NCI-H2171 treated with DMSO at 0.1 percent for 48 hours (cell line): ENCODE data around the gene TMIE.

Source experiments
- DNase-seq: peaks from one replicate; lab custom pipeline; 2025; lab: John Stamatoyannopoulos, UW

Gene TMIE, protein sequence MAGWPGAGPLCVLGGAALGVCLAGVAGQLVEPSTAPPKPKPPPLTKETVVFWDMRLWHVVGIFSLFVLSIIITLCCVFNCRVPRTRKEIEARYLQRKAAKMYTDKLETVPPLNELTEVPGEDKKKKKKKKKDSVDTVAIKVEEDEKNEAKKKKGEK

DNA sequence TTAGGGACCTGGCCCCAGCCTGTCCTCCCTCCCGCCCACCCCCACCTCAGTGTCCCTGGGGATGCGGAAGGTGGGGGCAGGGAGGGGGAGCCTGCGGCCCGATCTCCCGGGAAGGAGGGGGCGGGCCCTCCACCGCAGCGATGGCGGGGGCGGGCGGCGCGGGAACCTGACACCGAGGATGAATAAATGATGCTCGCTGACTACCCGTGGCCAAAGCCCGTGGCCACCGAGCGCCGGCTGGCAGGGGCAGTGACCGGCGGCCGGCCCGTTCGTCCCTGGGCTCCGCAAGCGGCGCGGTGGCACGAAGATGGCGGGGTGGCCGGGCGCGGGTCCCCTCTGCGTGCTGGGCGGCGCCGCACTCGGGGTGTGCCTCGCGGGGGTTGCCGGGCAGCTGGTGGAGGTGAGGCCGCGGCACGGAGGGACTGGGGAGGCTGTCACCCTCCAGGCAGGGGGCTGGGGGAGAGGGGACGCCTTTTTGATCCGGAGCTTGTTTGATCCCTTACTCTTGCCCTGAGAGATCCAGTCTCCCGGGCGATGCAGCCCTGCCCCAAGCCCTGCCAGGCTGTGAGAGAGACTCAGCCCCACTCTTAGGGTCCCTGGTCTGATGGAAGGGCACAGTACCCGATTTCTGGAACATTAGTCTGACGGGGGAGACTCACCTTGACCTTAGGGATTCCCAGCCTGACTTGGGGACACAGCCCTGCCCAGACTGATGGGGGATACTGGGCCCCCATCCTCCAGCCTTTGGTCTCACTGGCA is at the start of gene TMIE:
TSS of gene TMIE (plus strand) at position 212 of the 759 bp plus-strand sequence. CDS start at position 308, 96 bp downstream.
- no peak for DNase-seq

DNA sequence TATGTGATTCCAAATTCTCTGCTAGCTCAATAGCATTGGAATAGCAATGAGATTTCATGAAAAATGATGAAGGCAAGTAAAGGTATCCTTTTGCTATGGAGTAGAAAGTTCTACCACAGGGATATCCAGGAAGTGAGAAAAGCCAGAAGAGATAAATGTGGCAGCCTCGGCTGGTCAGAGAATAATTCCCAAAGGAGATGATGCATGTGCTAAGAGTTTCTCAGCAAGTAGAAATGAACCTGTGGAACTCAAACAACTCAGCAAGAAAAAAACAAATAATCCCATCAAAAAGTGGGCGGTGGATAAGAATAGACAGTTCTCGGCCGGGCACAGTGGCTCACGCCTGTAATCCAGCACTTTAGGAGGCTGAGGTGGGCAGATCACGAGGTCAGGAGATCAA is 45.9 kb upstream of the TMIE start:
- DNase-seq = no peak

DNA sequence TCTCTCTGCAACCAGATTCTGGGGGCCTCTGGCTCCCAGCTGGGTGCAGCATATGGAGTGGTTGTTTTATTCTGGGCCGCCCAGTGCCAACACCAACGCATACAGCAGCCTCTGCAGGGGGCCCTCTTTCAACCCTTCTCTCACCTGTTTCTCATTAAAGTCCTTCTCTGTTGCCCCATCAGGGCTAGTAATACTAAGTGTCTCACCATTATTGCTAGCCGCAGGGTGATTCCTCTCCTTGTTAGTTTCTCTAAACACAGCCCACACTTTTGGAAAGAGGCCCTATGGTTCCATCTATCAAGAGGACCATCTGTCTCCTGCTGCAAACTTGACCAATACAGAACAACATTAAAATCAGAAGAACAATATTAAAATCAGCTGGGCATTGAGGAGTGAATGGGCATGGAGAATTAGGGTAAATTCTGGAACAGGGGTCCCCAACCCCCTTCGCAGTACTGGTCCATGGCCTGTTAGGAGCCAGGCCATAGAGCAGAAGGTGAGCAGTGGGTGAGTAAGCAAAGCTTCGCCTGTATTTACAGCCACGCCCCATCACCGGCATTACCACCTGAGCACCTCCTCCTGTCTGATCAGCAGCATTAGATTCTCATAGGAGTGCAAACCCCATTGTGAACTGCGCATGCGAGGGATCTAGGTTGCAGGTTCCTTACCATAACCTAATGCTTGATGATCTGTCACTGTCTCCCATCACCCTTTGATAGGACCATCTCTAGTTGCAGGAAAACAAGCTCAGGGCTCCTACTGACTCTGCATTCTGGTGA is 44.2 kb upstream of the TMIE start:
- peak; percentile 12 for DNase-seq

DNA sequence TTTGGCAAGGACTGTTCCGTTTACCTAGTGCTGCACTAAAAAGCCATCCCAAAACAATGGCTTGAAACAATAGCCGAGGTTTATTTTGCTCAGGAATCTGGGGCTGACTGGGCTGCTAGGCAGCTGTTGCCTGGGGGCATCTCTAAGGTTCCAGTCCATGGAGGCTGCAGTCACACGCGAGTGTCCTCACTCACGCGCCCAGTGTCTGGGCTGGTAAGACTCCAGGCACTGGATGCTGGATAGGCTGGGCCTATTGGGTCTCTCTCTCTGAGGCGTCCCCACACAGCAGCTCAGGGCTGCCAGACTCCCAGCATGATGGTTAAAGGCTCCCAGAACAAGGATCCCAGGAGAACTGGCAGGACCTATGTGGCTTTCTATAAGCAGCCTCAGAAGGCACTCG is 41.9 kb upstream of the TMIE start:
- DNase-seq = no peak

DNA sequence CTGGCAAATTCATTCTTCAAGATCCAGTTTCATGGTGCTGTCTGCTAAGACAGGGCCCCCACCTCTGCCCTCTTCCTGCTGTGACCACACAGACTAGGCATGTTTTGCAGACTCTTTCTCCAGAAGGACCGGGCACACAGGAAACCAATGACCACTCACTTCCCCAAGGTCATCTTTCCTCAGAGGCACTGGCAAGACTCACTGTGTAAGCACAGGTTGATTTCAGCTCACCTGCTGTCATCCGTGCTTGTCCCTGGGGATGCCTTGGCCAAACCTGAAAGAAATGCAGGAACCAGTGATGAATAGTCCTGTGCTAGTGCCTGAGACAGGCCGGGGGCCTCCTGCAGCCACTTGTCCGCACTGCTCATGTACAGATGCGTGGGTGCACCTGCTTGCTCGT is 41.2 kb upstream of the TMIE start:
- peak; percentile 1 for DNase-seq

DNA sequence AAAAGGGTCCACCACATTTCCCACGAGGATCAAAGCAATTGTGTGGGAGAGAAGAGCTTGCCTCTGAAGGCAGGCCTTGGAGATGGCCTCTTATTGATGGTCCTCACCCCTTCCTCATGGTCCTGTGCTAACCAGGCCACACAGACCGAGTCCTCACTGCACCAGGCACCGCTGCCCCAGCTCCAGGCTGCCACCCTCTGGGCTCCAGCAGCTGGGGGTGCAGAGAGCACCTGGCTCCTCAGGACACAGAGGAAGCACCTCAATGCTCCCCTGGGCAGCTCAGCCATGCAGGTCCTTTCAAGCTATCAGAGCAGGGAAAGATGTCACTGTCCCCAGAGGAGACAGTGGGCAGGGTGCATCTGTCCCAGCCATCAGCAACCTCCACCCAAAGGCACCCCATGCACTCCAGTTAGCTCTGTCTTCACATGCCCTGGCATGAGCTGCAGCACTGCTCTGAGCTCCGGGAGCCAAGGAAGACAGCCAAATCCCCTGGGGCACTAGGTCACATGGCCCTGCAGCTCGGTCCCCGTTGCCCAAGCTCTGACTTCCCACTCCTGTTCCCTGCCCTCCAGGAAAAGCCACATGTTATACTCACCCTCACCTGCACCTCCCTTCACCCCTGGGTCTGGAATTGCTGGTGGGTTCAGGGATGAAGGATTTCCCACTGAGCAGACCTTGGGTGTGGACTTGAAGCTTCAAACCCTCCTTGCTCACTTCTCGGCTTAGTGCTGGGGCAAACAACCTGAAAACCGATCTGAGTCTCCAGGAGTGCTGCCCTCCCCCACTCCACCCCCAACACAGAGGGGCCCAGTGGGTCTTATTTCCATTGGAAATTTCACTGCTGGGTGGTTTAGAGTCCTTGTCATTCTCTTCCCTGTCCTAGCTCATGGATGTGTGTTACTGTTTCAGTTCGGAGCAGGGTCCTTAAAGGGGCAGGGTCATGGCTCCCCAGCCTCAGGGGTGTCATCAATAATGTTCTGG is 40.4 kb upstream of the TMIE start:
- DNase-seq = peak; percentile 79

DNA sequence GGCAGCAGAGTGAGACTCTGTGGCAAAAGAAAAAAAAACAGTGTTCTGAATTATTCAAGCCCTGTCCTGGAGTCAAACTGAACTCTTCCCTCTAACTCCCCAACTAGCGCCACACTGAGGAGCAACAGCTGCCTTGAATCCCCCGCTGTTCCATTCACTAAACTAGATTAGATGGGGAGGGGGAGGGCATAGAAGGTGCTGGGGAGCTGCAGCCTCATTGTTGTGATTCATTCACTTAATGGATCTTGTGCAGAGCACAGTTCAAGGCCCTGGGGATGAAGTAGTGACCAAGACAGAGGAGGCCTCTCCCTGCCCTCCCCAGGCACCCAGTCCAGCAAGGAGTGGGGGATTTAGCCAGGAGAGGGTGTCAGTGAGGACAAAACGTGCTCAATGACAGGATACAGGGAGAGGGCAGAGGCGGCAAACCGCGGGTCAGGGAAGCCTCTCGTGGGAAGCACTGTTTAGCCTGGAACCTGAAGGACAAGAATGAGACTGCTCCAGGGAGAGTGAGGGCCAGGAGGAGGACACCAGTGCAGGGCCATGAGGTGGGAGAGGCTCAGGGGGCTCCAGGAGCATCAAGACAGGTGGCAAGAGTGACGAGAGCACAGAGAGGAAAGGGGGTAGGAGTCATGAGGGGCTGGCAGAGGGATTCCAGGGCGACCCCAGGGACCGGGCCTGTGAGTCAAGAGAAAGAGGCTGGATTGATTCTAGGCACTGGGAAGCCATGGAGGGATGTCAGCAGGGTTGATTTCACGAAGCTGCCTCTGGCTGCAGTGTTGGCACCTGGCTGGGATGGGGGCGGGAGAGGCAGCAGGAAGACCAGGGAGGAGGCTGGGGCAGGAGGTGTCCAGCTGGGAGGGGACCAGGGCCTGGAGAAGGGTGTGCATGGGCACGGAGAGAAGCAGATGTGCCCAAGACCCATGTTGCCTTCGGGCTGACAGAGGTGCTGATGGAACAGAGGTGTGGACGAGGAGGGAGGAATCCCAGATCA is 39.1 kb upstream of the TMIE start:
- no peak for DNase-seq

DNA sequence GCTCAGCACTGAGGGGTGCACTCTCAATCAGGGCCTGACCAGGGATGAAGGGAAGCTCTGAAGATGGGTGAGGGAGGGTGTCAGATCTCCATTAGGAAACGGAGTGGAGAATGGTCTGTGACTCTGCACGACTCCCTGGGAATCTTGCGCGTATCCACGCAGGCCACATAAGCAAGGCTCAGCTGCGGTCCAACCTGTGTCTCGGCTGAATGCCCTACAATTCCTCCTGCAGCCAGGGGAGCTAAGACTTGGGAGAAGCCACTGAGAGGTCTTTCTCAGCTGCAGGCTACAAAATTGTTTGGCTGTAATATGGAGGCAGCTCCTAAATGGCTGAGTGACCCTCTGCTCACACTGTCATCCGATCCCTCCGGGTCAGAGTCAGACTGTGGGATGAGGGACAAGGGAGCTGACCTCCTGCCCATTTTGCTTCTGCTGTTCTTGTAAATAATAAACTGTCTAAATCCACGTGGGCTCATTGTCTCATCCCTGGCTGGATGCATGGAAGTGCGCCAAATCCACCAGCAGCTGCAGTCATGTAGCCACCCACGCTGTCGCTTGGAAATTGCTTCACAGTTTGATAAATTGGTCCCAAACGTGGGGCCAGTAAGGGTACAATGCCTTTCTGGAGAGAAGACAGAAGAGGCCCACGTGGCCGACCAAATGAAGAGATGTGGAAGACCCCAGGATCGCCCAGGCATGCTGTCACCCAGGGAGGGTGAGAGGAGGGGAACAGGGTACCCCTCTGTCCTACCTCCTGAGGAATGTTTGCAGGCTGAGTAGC is 38.2 kb upstream of the TMIE start:
- no peak for DNase-seq

DNA sequence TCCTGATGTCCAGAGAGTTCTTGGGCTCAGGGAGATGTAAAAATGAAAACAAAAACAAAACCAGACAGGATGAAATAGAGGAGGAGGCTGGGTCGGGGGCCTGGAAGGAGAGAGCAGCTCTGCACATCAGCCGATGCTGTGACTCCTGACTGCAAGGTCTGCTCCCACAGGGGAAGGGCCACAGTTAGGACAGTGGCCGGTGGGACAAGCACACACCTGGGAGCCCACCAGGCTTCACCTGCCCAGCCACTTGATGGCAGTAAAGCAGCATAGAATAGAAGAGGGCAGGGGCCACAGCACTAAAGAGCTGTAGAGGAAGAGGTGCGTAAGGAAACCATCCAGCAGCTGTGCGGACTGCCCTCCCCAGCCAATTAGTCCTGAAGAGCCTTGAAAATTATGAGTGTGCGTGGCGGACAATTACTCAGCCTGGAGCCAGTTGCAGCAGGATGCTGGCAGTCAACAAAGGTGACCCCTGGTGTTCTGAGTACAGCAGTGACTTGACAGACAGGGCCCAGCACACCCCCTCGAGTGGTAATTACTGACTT is 37.5 kb upstream of the TMIE start:
- peak; percentile 11 for DNase-seq

DNA sequence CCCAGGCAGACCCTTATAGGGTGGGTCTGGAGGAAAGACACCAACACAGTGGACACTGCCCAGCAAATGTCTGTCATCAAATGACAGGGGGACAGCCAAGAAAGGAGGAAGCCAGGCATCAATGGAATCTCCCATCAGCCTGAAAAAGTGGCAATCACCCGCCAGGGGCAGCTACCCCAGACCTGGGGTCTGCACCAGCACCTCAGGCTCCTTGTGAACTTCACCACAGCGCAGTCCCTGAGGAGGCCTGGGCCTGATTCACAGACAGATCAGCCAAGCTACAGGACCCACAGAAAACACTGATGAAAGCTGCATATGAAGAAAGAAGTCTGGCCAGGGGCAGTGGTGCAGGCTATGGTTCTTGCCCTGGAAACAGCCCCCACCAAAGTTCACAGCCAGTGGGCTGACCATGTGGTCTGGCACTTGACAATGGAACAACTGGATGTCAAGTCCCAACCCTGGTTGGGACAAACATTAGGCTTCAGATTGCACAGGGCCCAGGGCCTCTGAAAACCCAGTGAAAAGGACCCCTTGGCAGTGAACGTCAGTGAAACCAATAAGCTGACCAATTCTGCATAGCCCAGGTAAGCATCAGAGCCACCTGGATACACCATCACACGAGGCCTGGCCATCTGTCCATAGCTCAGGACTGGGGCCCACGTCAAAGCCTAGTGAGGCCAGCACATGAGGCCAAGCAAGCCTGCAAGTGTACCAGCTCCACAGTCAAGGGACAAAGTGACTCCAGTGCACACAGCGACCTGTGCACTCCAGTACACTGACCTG is 36.8 kb upstream of the TMIE start:
- DNase-seq = no peak

DNA sequence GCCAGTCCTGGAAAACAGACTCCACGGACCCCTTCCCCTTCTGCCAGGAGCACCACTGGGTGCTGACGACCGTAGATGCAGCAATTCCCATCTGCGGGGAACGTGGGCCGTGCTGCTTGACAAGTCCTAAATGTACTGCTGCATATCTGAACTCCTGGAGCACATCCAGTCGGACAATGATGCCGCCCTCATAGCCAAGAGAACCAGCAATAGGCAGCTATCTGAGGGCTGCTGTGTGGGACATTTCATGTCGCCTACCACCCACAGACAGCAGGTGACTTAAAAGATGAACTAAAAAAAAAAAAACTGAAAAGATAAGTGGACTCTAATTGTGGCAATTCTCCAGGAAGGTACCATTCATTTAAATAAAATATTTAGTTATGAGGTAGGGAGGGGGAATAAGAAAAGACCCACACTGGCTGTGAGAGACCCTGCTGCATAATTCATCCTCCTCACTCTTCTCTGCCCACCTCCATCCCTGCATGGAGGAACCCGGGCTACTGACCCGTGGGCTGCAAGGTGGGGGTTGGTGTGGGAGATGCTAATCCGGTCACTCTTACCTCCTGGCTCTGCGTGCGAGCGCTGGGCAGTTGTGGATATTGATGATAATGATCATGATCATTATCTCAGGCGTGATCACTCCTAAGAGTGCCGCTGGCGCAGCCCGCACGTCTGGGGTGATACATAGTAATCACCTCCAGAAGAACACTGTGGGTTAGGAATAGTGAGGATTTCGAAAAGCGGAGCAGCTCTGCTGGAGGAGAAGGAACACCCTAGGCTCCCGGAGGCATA is 36.0 kb upstream of the TMIE start:
- DNase-seq = no peak

DNA sequence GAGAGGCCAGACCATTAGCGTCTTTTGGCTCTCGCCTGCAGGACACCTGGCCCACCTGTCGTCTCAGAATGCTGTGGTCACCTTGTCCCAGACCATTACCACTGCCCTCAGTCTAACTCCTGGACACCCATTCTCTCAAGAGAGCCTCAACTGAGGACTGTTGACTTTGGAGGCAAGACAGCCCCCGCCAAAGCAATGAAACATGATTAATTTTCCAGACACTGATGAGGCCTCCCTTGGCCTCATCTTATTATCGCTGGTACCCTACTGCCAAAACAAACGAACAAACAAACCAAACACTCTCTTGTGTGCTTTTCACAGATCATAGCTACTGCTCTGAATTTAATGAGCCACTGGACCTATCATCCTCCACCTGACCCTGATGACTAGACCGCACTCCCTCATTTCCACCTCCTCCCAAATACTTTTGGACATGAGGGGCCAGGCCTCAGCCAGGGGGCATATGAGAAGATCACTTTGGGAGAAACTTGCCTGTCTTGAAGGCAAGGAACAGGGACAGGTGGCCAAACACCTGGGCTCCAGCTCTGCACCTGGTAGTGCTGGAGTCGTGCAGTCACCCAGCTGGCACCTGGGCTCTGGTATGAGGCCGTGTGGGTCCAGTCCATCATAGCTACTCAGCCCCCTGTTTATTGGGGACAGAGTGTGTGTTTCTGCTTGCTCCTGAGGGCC is 35.3 kb upstream of the TMIE start:
- DNase-seq = no peak

DNA sequence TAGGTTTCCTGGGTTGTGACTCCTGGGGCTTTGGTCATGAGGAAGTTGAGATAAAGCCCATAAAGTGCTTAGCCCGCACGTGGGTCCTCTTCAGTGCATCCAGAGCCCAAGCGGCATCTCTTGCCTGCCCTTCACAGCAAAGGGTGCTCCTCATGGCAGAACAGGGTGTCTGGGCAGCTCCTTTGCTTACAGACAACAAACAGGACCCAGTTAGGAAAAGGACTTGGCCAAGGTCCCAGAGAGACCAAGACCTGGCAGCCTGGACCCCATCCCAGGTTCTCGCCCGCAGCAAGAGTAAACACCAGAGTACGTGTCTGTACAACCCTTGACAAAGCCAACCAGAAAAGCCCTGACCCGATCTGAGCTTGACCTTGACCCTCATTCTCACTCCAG is 34.7 kb upstream of the TMIE start:
- DNase-seq = no peak

DNA sequence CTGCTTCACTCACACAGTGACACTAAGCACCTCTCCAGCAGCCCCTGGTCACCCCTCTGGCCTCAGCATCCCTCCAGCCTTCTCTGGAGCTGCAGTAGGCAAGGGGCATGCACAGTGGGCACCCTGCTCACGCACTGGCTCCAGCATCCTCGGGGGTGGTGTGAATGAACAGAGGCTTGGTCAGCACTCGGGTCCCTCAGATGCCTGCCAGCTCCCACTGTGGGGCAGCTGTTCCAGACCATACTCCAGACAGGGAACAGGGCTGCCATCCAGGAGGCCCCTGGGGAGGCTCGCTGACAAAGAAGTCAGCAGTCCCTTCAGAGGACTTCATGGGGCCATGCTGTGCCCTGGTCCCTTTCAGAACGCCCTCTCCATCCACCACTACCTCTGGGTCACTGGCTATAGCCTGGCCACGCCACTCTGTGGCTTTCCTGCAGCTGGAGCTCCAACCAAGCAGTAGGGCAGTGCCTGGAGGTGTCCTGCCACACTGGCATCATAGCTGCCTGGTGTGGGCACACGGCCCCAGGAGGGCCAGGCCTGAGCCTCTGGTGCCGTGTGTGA is 34.1 kb upstream of the TMIE start:
- DNase-seq = no peak

DNA sequence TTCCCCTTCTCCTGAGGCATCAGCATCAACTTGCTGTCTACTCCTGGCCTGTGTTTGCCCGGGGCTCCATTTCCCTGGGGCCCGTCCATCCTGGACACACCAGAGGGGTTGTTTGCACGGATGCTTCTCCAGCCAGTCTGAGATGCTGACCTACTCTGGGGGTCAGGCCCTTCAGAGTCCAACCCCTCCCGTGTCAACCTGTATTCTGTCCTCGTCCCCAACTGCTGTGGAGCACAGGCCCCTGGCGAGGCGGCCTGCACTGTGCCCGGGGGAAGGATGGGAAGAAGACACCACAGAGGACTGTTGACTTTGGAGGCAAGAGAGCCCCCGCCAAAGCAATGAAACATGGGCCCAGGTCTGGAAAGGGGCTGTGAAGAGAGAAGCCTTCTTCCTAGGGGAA is 33.5 kb upstream of the TMIE start:
- DNase-seq = no peak

DNA sequence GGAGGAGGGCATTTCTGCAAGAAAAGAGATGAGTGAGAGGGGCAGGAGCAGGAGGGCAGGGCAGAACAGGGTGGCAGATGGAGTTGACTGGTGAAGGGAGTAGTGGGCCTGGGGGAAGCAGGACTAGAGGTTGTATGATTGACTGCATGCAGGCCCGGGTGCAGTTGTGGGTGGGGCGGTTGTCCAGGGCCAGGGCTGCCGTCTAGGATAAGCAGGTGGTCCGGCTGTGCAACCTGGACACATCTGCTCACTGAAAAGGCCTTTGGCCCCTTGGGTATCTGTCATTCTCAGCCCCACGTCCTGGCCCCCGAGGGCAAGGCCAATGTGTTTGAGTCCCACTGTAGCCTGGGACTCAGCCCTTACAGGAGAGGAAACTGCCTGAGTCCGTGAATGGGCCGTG is 33.1 kb upstream of the TMIE start:
- no peak for DNase-seq

DNA sequence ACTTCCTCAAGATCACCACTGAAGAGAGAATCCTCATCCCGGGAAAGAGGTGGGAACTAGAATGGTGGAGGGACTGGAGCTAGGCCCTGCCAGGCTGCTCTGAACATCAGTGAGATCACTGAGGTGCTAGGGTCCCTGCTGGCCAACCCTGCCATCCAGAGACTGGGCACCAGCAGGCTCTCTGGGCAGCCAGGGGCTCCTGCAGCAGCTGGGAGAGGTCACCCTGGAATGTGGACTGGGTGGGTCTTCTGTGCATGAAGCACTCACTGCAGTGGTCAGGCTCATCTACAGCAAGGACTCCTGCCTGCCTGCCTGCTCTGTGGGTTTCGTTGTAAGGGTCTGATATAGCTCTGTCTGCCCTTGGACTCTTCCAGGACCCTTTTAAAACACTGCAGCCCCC is 32.6 kb upstream of the TMIE start:
- no peak for DNase-seq
